PFSK-1 (cell line): Measurements from ENCODE around the gene ODF2L.

Source experiments
- POLR2AphosphoS5 ChIP-seq: IDR thresholded peaks from 2 replicates; pipeline ENCODE4 v1.6.1; 2012; ENCODE audit warnings: low read depth, mild to moderate bottlenecking, control low read depth, low read length, moderate library complexity
- REST ChIP-seq, 2 experiments: IDR thresholded peaks; 2 replicates each; pipeline versions ENCODE4 v1.6.1 to v1.8.0; 2011 to 2012; ENCODE audit warnings: low read depth in 2 of 2, low read length in 2 of 2, control low read depth in 1 of 2, inconsistent platforms in 1 of 2, mild to moderate bottlenecking in 1 of 2, moderate library complexity in 1 of 2; ENCODE audit not compliant: insufficient read depth in 1 of 2
- SIN3A ChIP-seq: IDR thresholded peaks from 2 replicates; pipeline ENCODE4 v1.6.1; 2012; ENCODE audit warnings: mild to moderate bottlenecking, low read length, moderate library complexity, borderline replicate concordance; ENCODE audit not compliant: insufficient read depth
- TAF1 ChIP-seq: IDR thresholded peaks from 2 replicates; pipeline ENCODE4 v1.6.1; 2012; ENCODE audit warnings: low read length, control low read depth, borderline replicate concordance; ENCODE audit not compliant: insufficient read depth

GRCh38 chr1:86410879-86411278 lies 14.8 kb upstream of the ODF2L start:
- TF ChIP-seq POLR2AphosphoS5 (no peak), REST (IDR thresholded peaks at IDR 0.05; ENCODE audit: insufficient read depth in 1 of 2, low read depth in 2 of 2, low read length in 2 of 2) (no peak), SIN3A (no peak), TAF1 (no peak)
